ENCODE measurements around the gene DGKZ. TPM values are rescaled to one million over a fixed set of nuclear protein-coding genes. Genes with fewer than 3 reads are reported as not detected.

Gene DGKZ
- total and polyA plus RNA-seq, 10 donors: 44.2 to 136 (median 97.9) TPM

GRCh38 chr11:46307785-46308341, 39.4 kb upstream of the DGKZ start:
- DNase-seq: no peak
- Histone ChIP-seq H3K9me3 (no peaks in the 10 kb centered on the region), H3K27me3 (replicated peaks in 1 of 7) (peaks cover 0 to 18% (median 0%) of the 10 kb centered on the region in 7 donors), H3K4me1 (peaks cover 0 to 18% (median 6%) of the 10 kb centered on the region in 6 donors), H3K4me3 (no peak overlapping the region), H3K27ac (no peak overlapping the region), H3K36me3 (no peaks in the 10 kb centered on the region)
- WGBS, 5 donors: 76 to 81% (median 78%) methylated on average over 10 to 14 of the region's 14 CpGs
- TF ChIP-seq POLR2AphosphoS5 (IDR thresholded peaks at IDR 0.05) (no peak), CTCF (IDR thresholded peaks at IDR 0.05 in 8 of 11, conservative IDR thresholded peaks at IDR 0.05 in 3 of 11) (no peak)
- intact Hi-C loops (cut with DNase I; ENCODE audit: low total_unique reads): loop anchor here (5.0 kb wide), 1 partner anchor 66 kb away; no protein-coding TSS in a partner anchor

- Histone ChIP-seq H3K27ac (no peak overlapping the region), H3K9me3 (no peaks in the 10 kb centered on the region), H3K4me1 (peaks cover 0 to 18% (median 6%) of the 10 kb centered on the region in 6 donors), H3K36me3 (no peaks in the 10 kb centered on the region), H3K4me3 (no peak overlapping the region), H3K27me3 (replicated peaks in 1 of 7) (peaks cover 0 to 18% (median 0%) of the 10 kb centered on the region in 7 donors)
- peak; percentile 89 for DNase-seq
- TF ChIP-seq CTCF (IDR thresholded peaks at IDR 0.05 in 8 of 11, conservative IDR thresholded peaks at IDR 0.05 in 3 of 11) (peak; percentile 59 to 89 (median 80)), POLR2A (IDR thresholded peaks at IDR 0.05) (no peak), POLR2AphosphoS5 (IDR thresholded peaks at IDR 0.05) (peak in 2 of 3 donors; percentile 9 to 32)
- intact Hi-C loops (cut with DNase I; ENCODE audit: low total_unique reads): loop anchor here (5.0 kb wide), 1 partner anchor 67 kb away; no protein-coding TSS in a partner anchor
- WGBS, 5 donors: 30 to 39% (median 35%) methylated on average over 11 to 12 of the region's 12 CpGs
Measured at GRCh38 chr11:46308631-46309419, 38.4 kb upstream of the DGKZ start.

GRCh38 chr11:46309814-46310259, 37.4 kb upstream of the DGKZ start:
- intact Hi-C loops (cut with DNase I; ENCODE audit: low total_unique reads): loop anchor here (5.0 to 10.0 kb wide), 2 partner anchors 68 to 345 kb away; no protein-coding TSS in a partner anchor
- no peaks in the 10 kb centered on the region for H3K9me3 ChIP-seq
- no peak for TF ChIP-seq POLR2A (IDR thresholded peaks at IDR 0.05)
- TF ChIP-seq POLR2AphosphoS5 (IDR thresholded peaks at IDR 0.05): no peak
- no peak for TF ChIP-seq CTCF (IDR thresholded peaks at IDR 0.05 in 8 of 11, conservative IDR thresholded peaks at IDR 0.05 in 3 of 11)
- no peak overlapping the region for H3K27ac ChIP-seq
- 41 to 55% (median 49%) methylated on average over 4 of the region's 4 CpGs for WGBS, 5 donors
- peaks cover 0 to 18% (median 0%) of the 10 kb centered on the region in 7 donors for H3K27me3 ChIP-seq (replicated peaks in 1 of 7)
- peaks cover 0 to 18% (median 6%) of the 10 kb centered on the region in 6 donors for H3K4me1 ChIP-seq
- no peak for DNase-seq
- no peak overlapping the region for H3K4me3 ChIP-seq
- no peaks in the 10 kb centered on the region for H3K36me3 ChIP-seq
